HCT116 (cell line): Measurements from ENCODE around the gene TMEM150C. TPM values are rescaled to one million over a fixed set of nuclear protein-coding genes. Genes with fewer than 3 reads are reported as not detected.

Source experiments
- ATAC-seq: fragments of 200-7000 bp; cut with Tn5 transposase; 2 replicates; pipeline ENCODE4 v1.9.1; 2020; ENCODE audit warnings: mild to moderate bottlenecking, moderate library complexity
- BruUV-seq: library from RNA; stranded (reverse); fragments of 400-500 nt; replicated peaks from 2 replicates; lab custom pipeline; 2021; lab: Mats Ljungman, UMichigan
- CTCF ChIA-PET: fragments of 300-600 bp; sonication (Branson Sonifier 250); formaldehyde crosslinking; loops from one replicate; lab custom pipeline; 2021; ENCODE audit warnings: antibody characterized with exemption; lab: Charles Lee
- POLR2A ChIA-PET: fragments of 300-600, 350-600 bp; sonication (Branson Sonifier 250); formaldehyde crosslinking; loops from one replicate; lab custom pipeline; 2021; ENCODE audit warnings: antibody characterized with exemption; lab: Charles Lee
- RAD21 ChIA-PET, 2 experiments: fragments of 300-600 bp; sonication (Branson Sonifier 250); formaldehyde crosslinking; loops; one replicate each; lab custom pipeline; 2023; ENCODE audit warnings: low total read pairs in 2 of 2; ENCODE audit not compliant: uncharacterized antibody in 2 of 2, unreplicated experiment in 2 of 2, low non-redundant PET in 1 of 2; lab: Charles Lee
- DNase-seq: peaks from one replicate; pipeline ENCODE4 v3.0.0-alpha.2; 2010; ENCODE audit warnings: low read depth, low spot score
- H2AFZ ChIP-seq: fragments of 200-600 bp; shearing (Covaris generic), sonication (generic); 2 replicates; pipeline ENCODE4 v1.6.1; 2017; ENCODE audit warnings: low read depth, mixed run types, mixed read lengths, antibody characterized with exemption, low read length; ENCODE audit not compliant: poor library complexity, severe bottlenecking
- H3K27ac ChIP-seq: 2 replicates; pipeline ENCODE4 v1.5.1; 2012; ENCODE audit warnings: low read depth, low read length
- H3K27me3 ChIP-seq: fragments of 200-600 bp; sonication (generic); 2 replicates; pipeline ENCODE4 v1.6.1; 2016; ENCODE audit warnings: mixed run types, low read length, mixed read lengths; ENCODE audit not compliant: insufficient read depth
- H3K36me3 ChIP-seq, 2 experiments: fragments of 200-500 bp in 1 of 2; fragments of 200-600 bp in 1 of 2; sonication (Bioruptor generic) in 1 of 2; sonication (generic) in 1 of 2; 2 replicates each; pipeline versions ENCODE4 v1.5.1 to v1.6.1; 2014 to 2016; ENCODE audit warnings: low read length in 2 of 2, inconsistent platforms in 1 of 2, mixed read lengths in 1 of 2, mixed run types in 1 of 2; ENCODE audit not compliant: insufficient read depth in 2 of 2, control insufficient read depth in 1 of 2
- H3K4me1 ChIP-seq, 2 experiments: fragments of 200-600 bp in 1 of 2; sonication (generic) in 1 of 2; 2 replicates each; pipeline versions ENCODE4 v1.5.1 to v1.6.1; 2012 to 2017; ENCODE audit warnings: low read length in 2 of 2, inconsistent platforms in 1 of 2, mild to moderate bottlenecking in 1 of 2, mixed read lengths in 1 of 2, mixed run types in 1 of 2, moderate library complexity in 1 of 2; ENCODE audit not compliant: insufficient read depth in 2 of 2, control insufficient read depth in 1 of 2
- H3K4me2 ChIP-seq: fragments of 200-600 bp; sonication (generic); 2 replicates; pipeline ENCODE4 v1.6.1; 2017; ENCODE audit warnings: mixed run types, low read length, mixed read lengths
- H3K4me3 ChIP-seq, 2 experiments: fragments of 200-600 bp in 1 of 2; sonication (generic) in 1 of 2; replicated peaks in 1 of 2; 2 replicates each; pipeline ENCODE4 v1.5.1; 2011 to 2016; ENCODE audit warnings: low read length in 2 of 2, control low read depth in 1 of 2, low read depth in 1 of 2, mild to moderate bottlenecking in 1 of 2, mixed read lengths in 1 of 2, mixed run types in 1 of 2
- H3K79me2 ChIP-seq: fragments of 200-600 bp; sonication (generic); 2 replicates; pipeline ENCODE4 v1.6.1; 2017; ENCODE audit warnings: mild to moderate bottlenecking, mixed run types, low read length, moderate library complexity, mixed read lengths; ENCODE audit not compliant: insufficient read depth
- H3K9ac ChIP-seq: fragments of 200-600 bp; sonication (generic); 2 replicates; pipeline ENCODE4 v1.6.1; 2016; ENCODE audit warnings: low read length, mixed read lengths
- H3K9me2 ChIP-seq: fragments of 200-600 bp; sonication (generic), shearing (Covaris generic); 2 replicates; pipeline ENCODE4 v1.6.1; 2017; ENCODE audit warnings: mixed run types, mild to moderate bottlenecking, moderate library complexity; ENCODE audit not compliant: insufficient read depth
- H3K9me3 ChIP-seq, 2 experiments: fragments of 200-500 bp in 1 of 2; fragments of 200-600 bp in 1 of 2; sonication (Bioruptor generic) in 1 of 2; sonication (generic) in 1 of 2; 2 replicates each; pipeline ENCODE4 v1.6.1; 2014 to 2017; ENCODE audit warnings: low read length in 2 of 2, mixed read lengths in 2 of 2, inconsistent platforms in 1 of 2, low read depth in 1 of 2, mild to moderate bottlenecking in 1 of 2, mixed run types in 1 of 2, moderate library complexity in 1 of 2; ENCODE audit not compliant: control insufficient read depth in 1 of 2, insufficient read depth in 1 of 2
- H4K20me1 ChIP-seq: fragments of 200-600 bp; sonication (generic), shearing (Covaris generic); 2 replicates; pipeline ENCODE4 v1.6.1; 2017; ENCODE audit warnings: mixed run types, mild to moderate bottlenecking, moderate library complexity; ENCODE audit not compliant: insufficient read depth
- CBX3 ChIP-seq: IDR thresholded peaks from 2 replicates; pipeline ENCODE4 v1.6.1; 2012; ENCODE audit warnings: low read depth
- CEBPB ChIP-seq: IDR thresholded peaks from 2 replicates; pipeline ENCODE4 v1.6.1; 2012; ENCODE audit warnings: low read depth
- EGR1 ChIP-seq: IDR thresholded peaks from 2 replicates; pipeline ENCODE4 v1.6.1; 2012; ENCODE audit warnings: low read depth
- ELF1 ChIP-seq: IDR thresholded peaks from 2 replicates; pipeline ENCODE4 v1.6.1; 2012; ENCODE audit warnings: low read depth, borderline replicate concordance
- EZH2 ChIP-seq: fragments of 200-600 bp; sonication (generic); IDR thresholded peaks from 2 replicates; pipeline ENCODE4 v1.6.1; 2017; ENCODE audit warnings: antibody characterized with exemption, mixed run types
- POLR2A ChIP-seq: IDR thresholded peaks from 2 replicates; pipeline ENCODE4 v1.7.0; 2011; ENCODE audit warnings: borderline replicate concordance; ENCODE audit not compliant: insufficient read depth, insufficient read length; ENCODE audit errors: extremely low read depth
- POLR2AphosphoS5 ChIP-seq: IDR thresholded peaks from 2 replicates; pipeline ENCODE4 v1.6.1; 2011; ENCODE audit warnings: mild to moderate bottlenecking, low read depth, low read length, moderate library complexity
- RAD21 ChIP-seq: IDR thresholded peaks from 2 replicates; pipeline ENCODE4 v1.6.1; 2012; ENCODE audit warnings: low read depth, mild to moderate bottlenecking
- SP1 ChIP-seq: IDR thresholded peaks from 2 replicates; pipeline ENCODE4 v1.6.1; 2012; ENCODE audit warnings: low read depth
- SRF ChIP-seq: IDR thresholded peaks from 2 replicates; pipeline ENCODE4 v1.6.1; 2012; ENCODE audit warnings: low read depth
- TCF7L2 ChIP-seq: IDR thresholded peaks from 2 replicates; pipeline ENCODE4 v1.7.0; 2011; ENCODE audit warnings: borderline replicate concordance, inconsistent platforms; ENCODE audit not compliant: insufficient read depth, insufficient read length; ENCODE audit errors: extremely low read depth
- YY1 ChIP-seq: IDR thresholded peaks from 2 replicates; pipeline ENCODE4 v1.6.1; 2011; ENCODE audit warnings: low read length, low read depth, moderate library complexity, mild to moderate bottlenecking; ENCODE audit not compliant: insufficient replicate concordance; ENCODE audit errors: extremely low read depth
- ZNF274 ChIP-seq: fragments of 200-500 bp; sonication (Bioruptor generic); IDR thresholded peaks from 2 replicates; pipeline ENCODE4 v1.6.1; 2014; ENCODE audit warnings: mild to moderate bottlenecking, low read depth, low read length, inconsistent platforms
- intact Hi-C: fragments of 100-400 bp; cut with micrococcal nuclease; formaldehyde crosslinking; loops from 2 replicates; pipeline ENCODE4 v1.10.0; 2022
- total RNA-seq: library from RNA; stranded (reverse); gene quantifications from one replicate; pipeline ENCODE4 v1.2.1, GENCODE V29; 2021; ENCODE audit not compliant: unreplicated experiment
- TF ChIP-seq, protein P1 (sequence below): IDR thresholded peaks from 2 replicates; pipeline ENCODE4 v1.6.1; 2011; ENCODE audit warnings: mild to moderate bottlenecking, low read length, moderate library complexity; ENCODE audit not compliant: insufficient replicate concordance; ENCODE audit errors: extremely low read depth
- TF ChIP-seq, protein P2 (sequence below): IDR thresholded peaks from 2 replicates; pipeline ENCODE4 v1.6.1; 2012
- TF ChIP-seq, protein P3 (sequence below): IDR thresholded peaks from 2 replicates; pipeline ENCODE4 v1.6.1; 2012
- TF ChIP-seq, protein P4 (sequence below): IDR thresholded peaks from 2 replicates; pipeline ENCODE4 v1.6.1; 2012; ENCODE audit warnings: low read depth

The TMEM150C gene
- total RNA-seq, 1 experiment from 2014 or later = 1.2 TPM

- no peak for TF ChIP-seq SP1
- no peak for TF ChIP-seq ELF1
- TF ChIP-seq POLR2A = no peak
- TF ChIP-seq YY1 = no peak
- TF ChIP-seq SRF = no peak
- no peak for TF ChIP-seq EGR1
- TF ChIP-seq, protein P1, sequence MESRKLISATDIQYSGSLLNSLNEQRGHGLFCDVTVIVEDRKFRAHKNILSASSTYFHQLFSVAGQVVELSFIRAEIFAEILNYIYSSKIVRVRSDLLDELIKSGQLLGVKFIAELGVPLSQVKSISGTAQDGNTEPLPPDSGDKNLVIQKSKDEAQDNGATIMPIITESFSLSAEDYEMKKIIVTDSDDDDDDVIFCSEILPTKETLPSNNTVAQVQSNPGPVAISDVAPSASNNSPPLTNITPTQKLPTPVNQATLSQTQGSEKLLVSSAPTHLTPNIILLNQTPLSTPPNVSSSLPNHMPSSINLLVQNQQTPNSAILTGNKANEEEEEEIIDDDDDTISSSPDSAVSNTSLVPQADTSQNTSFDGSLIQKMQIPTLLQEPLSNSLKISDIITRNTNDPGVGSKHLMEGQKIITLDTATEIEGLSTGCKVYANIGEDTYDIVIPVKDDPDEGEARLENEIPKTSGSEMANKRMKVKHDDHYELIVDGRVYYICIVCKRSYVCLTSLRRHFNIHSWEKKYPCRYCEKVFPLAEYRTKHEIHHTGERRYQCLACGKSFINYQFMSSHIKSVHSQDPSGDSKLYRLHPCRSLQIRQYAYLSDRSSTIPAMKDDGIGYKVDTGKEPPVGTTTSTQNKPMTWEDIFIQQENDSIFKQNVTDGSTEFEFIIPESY = no peak
- TF ChIP-seq TCF7L2 = no peak
- TF ChIP-seq ZNF274 = no peak
- TF ChIP-seq CEBPB = no peak
- TF ChIP-seq, all 23 proteins: peak for 0
Measured at GRCh38 chr4:82604522-82604921, 42.7 kb upstream of the TMEM150C start (continued).

DNA sequence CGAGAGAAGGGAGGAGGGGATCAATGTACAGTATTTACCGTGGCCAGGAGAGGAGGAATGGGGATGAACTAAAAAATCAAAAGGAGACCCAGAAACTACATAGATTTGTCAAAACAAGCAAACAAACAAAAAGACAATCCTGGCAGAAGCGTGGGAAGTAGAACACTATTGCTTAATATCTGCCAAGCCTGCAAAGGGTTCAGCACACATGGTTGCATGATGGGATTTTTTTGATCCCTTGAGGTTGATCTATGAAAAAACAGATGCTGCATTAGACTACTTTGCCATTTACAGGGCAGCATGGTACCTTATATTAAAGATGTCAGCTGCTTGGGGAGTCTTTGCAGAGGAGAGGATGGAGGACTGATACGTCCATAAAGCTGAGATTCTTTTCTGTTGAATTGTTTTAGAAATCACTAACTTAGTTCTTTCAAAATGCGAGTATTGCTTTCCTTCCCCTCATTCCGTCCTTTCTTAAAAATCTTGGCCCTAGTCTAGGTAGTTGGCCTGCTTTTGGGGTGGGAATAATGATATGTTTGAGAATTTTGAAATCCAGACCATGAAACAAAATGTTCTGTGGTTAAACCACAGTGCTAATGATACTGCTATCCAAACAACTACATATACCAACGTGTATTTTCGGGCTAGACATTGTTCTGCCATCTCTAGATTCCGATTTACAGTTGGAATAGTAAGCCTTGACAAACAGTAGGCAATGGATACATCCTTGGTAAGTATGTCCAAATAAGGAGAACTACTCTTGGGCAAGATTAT lies 39.6 kb upstream of the TMEM150C start:
- POLR2A ChIA-PET = no interaction called here
- intact Hi-C loops = no loop called here

More for the DNA sequence above, 39.6 kb upstream of the TMEM150C start:
- Histone ChIP-seq H3K4me2 (no peak overlapping the region), H3K27ac (no peak overlapping the region)
- RAD21 ChIA-PET = no interaction called here
- CTCF ChIA-PET = no interaction called here
- BruUV-seq = no TSS peak
- no peak for DNase-seq
- TF ChIP-seq RAD21 (no peak), EZH2 (no peak), POLR2AphosphoS5 (no peak), CEBPB (no peak), ZNF274 (no peak), CBX3 (no peak), YY1 (no peak)
- TF ChIP-seq, protein P2, sequence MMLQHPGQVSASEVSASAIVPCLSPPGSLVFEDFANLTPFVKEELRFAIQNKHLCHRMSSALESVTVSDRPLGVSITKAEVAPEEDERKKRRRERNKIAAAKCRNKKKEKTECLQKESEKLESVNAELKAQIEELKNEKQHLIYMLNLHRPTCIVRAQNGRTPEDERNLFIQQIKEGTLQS = no peak
- TF ChIP-seq, protein P3, sequence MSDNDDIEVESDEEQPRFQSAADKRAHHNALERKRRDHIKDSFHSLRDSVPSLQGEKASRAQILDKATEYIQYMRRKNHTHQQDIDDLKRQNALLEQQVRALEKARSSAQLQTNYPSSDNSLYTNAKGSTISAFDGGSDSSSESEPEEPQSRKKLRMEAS = no peak
- TF ChIP-seq, protein P4, sequence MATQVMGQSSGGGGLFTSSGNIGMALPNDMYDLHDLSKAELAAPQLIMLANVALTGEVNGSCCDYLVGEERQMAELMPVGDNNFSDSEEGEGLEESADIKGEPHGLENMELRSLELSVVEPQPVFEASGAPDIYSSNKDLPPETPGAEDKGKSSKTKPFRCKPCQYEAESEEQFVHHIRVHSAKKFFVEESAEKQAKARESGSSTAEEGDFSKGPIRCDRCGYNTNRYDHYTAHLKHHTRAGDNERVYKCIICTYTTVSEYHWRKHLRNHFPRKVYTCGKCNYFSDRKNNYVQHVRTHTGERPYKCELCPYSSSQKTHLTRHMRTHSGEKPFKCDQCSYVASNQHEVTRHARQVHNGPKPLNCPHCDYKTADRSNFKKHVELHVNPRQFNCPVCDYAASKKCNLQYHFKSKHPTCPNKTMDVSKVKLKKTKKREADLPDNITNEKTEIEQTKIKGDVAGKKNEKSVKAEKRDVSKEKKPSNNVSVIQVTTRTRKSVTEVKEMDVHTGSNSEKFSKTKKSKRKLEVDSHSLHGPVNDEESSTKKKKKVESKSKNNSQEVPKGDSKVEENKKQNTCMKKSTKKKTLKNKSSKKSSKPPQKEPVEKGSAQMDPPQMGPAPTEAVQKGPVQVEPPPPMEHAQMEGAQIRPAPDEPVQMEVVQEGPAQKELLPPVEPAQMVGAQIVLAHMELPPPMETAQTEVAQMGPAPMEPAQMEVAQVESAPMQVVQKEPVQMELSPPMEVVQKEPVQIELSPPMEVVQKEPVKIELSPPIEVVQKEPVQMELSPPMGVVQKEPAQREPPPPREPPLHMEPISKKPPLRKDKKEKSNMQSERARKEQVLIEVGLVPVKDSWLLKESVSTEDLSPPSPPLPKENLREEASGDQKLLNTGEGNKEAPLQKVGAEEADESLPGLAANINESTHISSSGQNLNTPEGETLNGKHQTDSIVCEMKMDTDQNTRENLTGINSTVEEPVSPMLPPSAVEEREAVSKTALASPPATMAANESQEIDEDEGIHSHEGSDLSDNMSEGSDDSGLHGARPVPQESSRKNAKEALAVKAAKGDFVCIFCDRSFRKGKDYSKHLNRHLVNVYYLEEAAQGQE = no peak
- TF ChIP-seq, all 23 proteins: peak for 0
- Histone ChIP-seq H3K79me2 (no peaks in the 10 kb centered on the region), H2AFZ (no peak overlapping the region), H3K9me3 (no peaks in the 10 kb centered on the region), H3K4me1 (no peaks in the 10 kb centered on the region), H3K9ac (no peak overlapping the region), H3K4me3 (no peak overlapping the region), H4K20me1 (no peaks in the 10 kb centered on the region), H3K27me3 (no peaks in the 10 kb centered on the region), H3K9me2 (no peaks in the 10 kb centered on the region), H3K36me3 (no peaks in the 10 kb centered on the region)
- ATAC-seq = no peak
